ENCODE results near the gene MOB1A. TPM values are rescaled to one million over a fixed set of nuclear protein-coding genes. Genes with fewer than 3 reads are reported as not detected.

MOB1A gene
- total and polyA plus RNA-seq, 2 of the 13 experiments (the other 11 are each of a cell fraction or from before 2014, with no cell fraction given), result 48.2 to 139 TPM

GRCh38 chr2:74221604-74222299 lies 43.1 kb upstream of the MOB1A start:
- FAIRE-seq (no peak), DNase-seq (ENCODE audit: low spot score) (no peak), ATAC-seq (peak; percentile 18)
- BruUV-seq (replicated peaks), result TSS peak; percentile 5
- Histone ChIP-seq H4K20me1 (ENCODE audit: insufficient read depth, low read length) (peaks cover 5% of the 10 kb centered on the region; the same call in 1 of the 2 replicates), H3K9me3 (ENCODE audit: low read length) (no peaks in the 10 kb centered on the region), H3K27me3 (ENCODE audit: control insufficient read depth in 1 of 2, insufficient read depth in 2 of 2, low read length in 2 of 2) (peaks cover 0 to 4% of the 10 kb centered on the region in 2 experiments; a peak in 1 of 5 replicates), H3K4me1 (ENCODE audit: insufficient read depth, low read length) (peaks cover 16% of the 10 kb centered on the region), H3K27ac (ENCODE audit: extremely low read length, insufficient read depth, low read length) (no peak overlapping the region), H3K36me3 (replicated peaks in 1 of 2; ENCODE audit: control insufficient read depth in 1 of 2, insufficient read depth in 2 of 2, low read length in 2 of 2) (peaks cover 0 to 11% of the 10 kb centered on the region in 2 experiments; a peak in 2 of 5 replicates), H3K9ac (ENCODE audit: insufficient read depth, low read depth, low read length) (no peak overlapping the region), H3K4me2 (ENCODE audit: low read depth, low read length) (no peak overlapping the region), H2AFZ (ENCODE audit: low read length) (no peak overlapping the region), H3K4me3 (replicated peaks in 1 of 3; ENCODE audit: insufficient read depth in 1 of 3, low read depth in 2 of 3, low read length in 3 of 3) (no peak overlapping the region), H3K79me2 (ENCODE audit: insufficient read depth, low read length) (no peaks in the 10 kb centered on the region)
- intact Hi-C loops (cut with micrococcal nuclease; ENCODE audit: unreplicated experiment) (no loop called here), in situ Hi-C loops (cut with HindIII; ENCODE audit: extremely low pct_ligation_motif_present, low pct_unique_long_range_greater_than_20kb) (no loop called here)
- WGBS (ENCODE audit: low lambda C conversion rate), result 87% methylated on average over 6 of the region's 6 CpGs
- CTCF ChIA-PET (ENCODE audit: low intra/inter-chr PET ratio, low total read pairs), result no interaction called here
- POLR2A ChIA-PET, result no interaction called here
- TF ChIP-seq NFRKB (IDR thresholded peaks at IDR 0.05) (no peak), CREB1 (IDR thresholded peaks at IDR 0.05) (no peak), CREB1 (CRISPR knock-in tag; IDR thresholded peaks at IDR 0.05) (no peak), PAF1 (CRISPR knock-in tag; IDR thresholded peaks at IDR 0.05) (peak; percentile 93; the same call in 1 of the 2 replicates), ZNF414 (CRISPR knock-in tag; IDR thresholded peaks at IDR 0.05) (no peak), ZNF460 (CRISPR knock-in tag; IDR thresholded peaks at IDR 0.05; ENCODE audit: borderline replicate concordance) (no peak), RORA (CRISPR knock-in tag; IDR thresholded peaks at IDR 0.05) (no peak), CHD2 (IDR thresholded peaks at IDR 0.05; ENCODE audit: low read depth, low read length) (no peak), SRY (CRISPR knock-in tag; IDR thresholded peaks at IDR 0.05) (no peak), ZNF446 (CRISPR knock-in tag; IDR thresholded peaks at IDR 0.05) (no peak), ZNF781 (CRISPR knock-in tag; IDR thresholded peaks at IDR 0.05; ENCODE audit: borderline replicate concordance, not compliant biosample characterization) (peak; percentile 28), POLR2AphosphoS5 (IDR thresholded peaks at IDR 0.05; ENCODE audit: low read depth, low read length) (peak; percentile 40; the same call in 1 of the 2 replicates), GLMP (CRISPR knock-in tag; IDR thresholded peaks at IDR 0.05; ENCODE audit: borderline replicate concordance) (no peak), JUNB (CRISPR knock-in tag; IDR thresholded peaks at IDR 0.05; ENCODE audit: borderline replicate concordance) (no peak), RBM22 (optimal IDR thresholded peaks at IDR 0.05; ENCODE audit: low read length) (peak; percentile 94), RBAK (CRISPR knock-in tag; IDR thresholded peaks at IDR 0.05) (no peak), AKAP8 (CRISPR knock-in tag; IDR thresholded peaks at IDR 0.05) (0 out of 2 replicates have a peak, but pooled peaks have one; percentile 37), FOXA3 (CRISPR knock-in tag; IDR thresholded peaks at IDR 0.05) (0 out of 2 replicates have a peak, but pooled peaks have one; percentile 5), REXO4 (CRISPR knock-in tag; IDR thresholded peaks at IDR 0.05; ENCODE audit: borderline replicate concordance) (no peak), ZC3H13 (CRISPR knock-in tag; IDR thresholded peaks at IDR 0.05) (no peak), GABPB1 (CRISPR knock-in tag; IDR thresholded peaks at IDR 0.05) (0 out of 2 replicates have a peak, but pooled peaks have one; percentile 5)
- TF ChIP-seq, protein P1, sequence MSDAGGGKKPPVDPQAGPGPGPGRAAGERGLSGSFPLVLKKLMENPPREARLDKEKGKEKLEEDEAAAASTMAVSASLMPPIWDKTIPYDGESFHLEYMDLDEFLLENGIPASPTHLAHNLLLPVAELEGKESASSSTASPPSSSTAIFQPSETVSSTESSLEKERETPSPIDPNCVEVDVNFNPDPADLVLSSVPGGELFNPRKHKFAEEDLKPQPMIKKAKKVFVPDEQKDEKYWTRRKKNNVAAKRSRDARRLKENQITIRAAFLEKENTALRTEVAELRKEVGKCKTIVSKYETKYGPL (CRISPR knock-in tag; IDR thresholded peaks at IDR 0.05), result no peak
- TF ChIP-seq, protein P2, sequence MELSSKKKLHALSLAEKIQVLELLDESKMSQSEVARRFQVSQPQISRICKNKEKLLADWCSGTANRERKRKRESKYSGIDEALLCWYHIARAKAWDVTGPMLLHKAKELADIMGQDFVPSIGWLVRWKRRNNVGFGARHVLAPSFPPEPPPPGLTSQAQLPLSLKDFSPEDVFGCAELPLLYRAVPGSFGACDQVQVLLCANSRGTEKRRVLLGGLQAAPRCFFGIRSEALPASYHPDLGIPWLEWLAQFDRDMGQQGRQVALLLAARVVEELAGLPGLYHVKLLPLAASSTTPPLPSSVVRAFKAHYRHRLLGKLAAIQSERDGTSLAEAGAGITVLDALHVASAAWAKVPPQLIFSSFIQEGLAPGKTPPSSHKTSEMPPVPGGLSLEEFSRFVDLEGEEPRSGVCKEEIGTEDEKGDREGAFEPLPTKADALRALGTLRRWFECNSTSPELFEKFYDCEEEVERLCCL (CRISPR knock-in tag; IDR thresholded peaks at IDR 0.05; ENCODE audit: borderline replicate concordance), result no peak
